ENCODE results near the gene GRM2. TPM values are rescaled to one million over a fixed set of nuclear protein-coding genes. Genes with fewer than 3 reads are reported as not detected.
"Not testable (repeated sequence)": the region's sequence is repeated elsewhere in the genome, so short reads cannot be mapped to it uniquely, and the experiment has no call there.

The GRM2 gene
- total RNA-seq, 1 donor from 2014 or later: 134 TPM

- H3K27ac Mint-ChIP-seq (ENCODE audit: unreplicated experiment): no peak overlapping the region
- peaks cover 1% of the 10 kb centered on the region for H3K9me3 Mint-ChIP-seq (ENCODE audit: unreplicated experiment)
- peaks cover 6% of the 10 kb centered on the region for H3K4me1 Mint-ChIP-seq (ENCODE audit: low read depth, unreplicated experiment)
- no peak for TF ChIP-seq CTCF (IDR thresholded peaks at IDR 0.05; ENCODE audit: partially characterized antibody, unreplicated experiment)
- H3K36me3 Mint-ChIP-seq (ENCODE audit: unreplicated experiment): no peaks in the 10 kb centered on the region
- H3K27me3 Mint-ChIP-seq (ENCODE audit: unreplicated experiment): no peaks in the 10 kb centered on the region
- no peak for DNase-seq
- H3K4me3 Mint-ChIP-seq (ENCODE audit: unreplicated experiment): no peak overlapping the region
These were observed 27.7 kb downstream of the GRM2 start for GRCh38 chr3:51734572-51734907.

GRCh38 chr3:51735039-51735438 is 28.2 kb downstream of the GRM2 start:
- peaks cover 1% of the 10 kb centered on the region for H3K9me3 Mint-ChIP-seq (ENCODE audit: unreplicated experiment)
- no peak for DNase-seq

GRCh38 chr3:51735950-51736349 is 29.1 kb downstream of the GRM2 start:
- no peak for DNase-seq
- no peak overlapping the region for H3K27ac Mint-ChIP-seq (ENCODE audit: unreplicated experiment)
- peaks cover 6% of the 10 kb centered on the region for H3K4me1 Mint-ChIP-seq (ENCODE audit: low read depth, unreplicated experiment)
- H3K4me3 Mint-ChIP-seq (ENCODE audit: unreplicated experiment): no peak overlapping the region
- H3K9me3 Mint-ChIP-seq (ENCODE audit: unreplicated experiment): peaks cover 1% of the 10 kb centered on the region
- H3K36me3 Mint-ChIP-seq (ENCODE audit: unreplicated experiment): peaks cover 10% of the 10 kb centered on the region
- H3K27me3 Mint-ChIP-seq (ENCODE audit: unreplicated experiment): no peaks in the 10 kb centered on the region
- no peak for TF ChIP-seq CTCF (IDR thresholded peaks at IDR 0.05; ENCODE audit: partially characterized antibody, unreplicated experiment)

More at GRCh38 chr3:51735039-51735438, 28.2 kb downstream of the GRM2 start:
- TF ChIP-seq CTCF (IDR thresholded peaks at IDR 0.05; ENCODE audit: partially characterized antibody, unreplicated experiment): no peak
- H3K4me3 Mint-ChIP-seq (ENCODE audit: unreplicated experiment): no peak overlapping the region
- peaks cover 4% of the 10 kb centered on the region for H3K36me3 Mint-ChIP-seq (ENCODE audit: unreplicated experiment)
- no peak overlapping the region for H3K27ac Mint-ChIP-seq (ENCODE audit: unreplicated experiment)
- peaks cover 6% of the 10 kb centered on the region for H3K4me1 Mint-ChIP-seq (ENCODE audit: low read depth, unreplicated experiment)
- no peaks in the 10 kb centered on the region for H3K27me3 Mint-ChIP-seq (ENCODE audit: unreplicated experiment)

DNA sequence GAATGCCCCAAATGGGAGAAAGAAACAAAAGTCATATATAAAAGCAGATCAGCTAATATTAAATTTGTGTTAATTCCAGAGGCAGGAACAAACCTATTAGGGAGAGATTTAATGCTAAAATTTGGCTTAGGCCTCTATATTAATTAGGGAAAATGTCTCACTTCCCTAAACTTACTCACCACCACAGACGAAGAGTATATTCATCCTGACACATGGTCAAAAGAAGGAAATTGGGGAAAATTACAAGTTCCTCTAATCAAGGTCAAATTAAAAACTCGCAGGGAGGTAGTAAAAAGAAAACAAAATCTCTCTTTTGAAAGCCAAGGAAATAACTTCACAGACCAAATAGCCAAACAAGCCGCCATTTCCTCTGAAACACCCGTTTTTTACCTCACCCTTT is 32.2 kb downstream of the GRM2 start:
- Mint-ChIP-seq H3K36me3 (ENCODE audit: unreplicated experiment) (peaks cover 16% of the 10 kb centered on the region), H3K27me3 (ENCODE audit: unreplicated experiment) (no peaks in the 10 kb centered on the region), H3K4me3 (ENCODE audit: unreplicated experiment) (no peak overlapping the region), H3K4me1 (ENCODE audit: low read depth, unreplicated experiment) (peaks cover 8% of the 10 kb centered on the region), H3K27ac (ENCODE audit: unreplicated experiment) (no peak overlapping the region), H3K9me3 (ENCODE audit: unreplicated experiment) (peaks cover 3% of the 10 kb centered on the region)
- DNase-seq: no peak
- no peak for TF ChIP-seq CTCF (IDR thresholded peaks at IDR 0.05; ENCODE audit: partially characterized antibody, unreplicated experiment)

- DNase-seq; H3K4me1 Mint-ChIP-seq (ENCODE audit: low read depth, unreplicated experiment); H3K27ac Mint-ChIP-seq (ENCODE audit: unreplicated experiment); H3K4me3 Mint-ChIP-seq (ENCODE audit: unreplicated experiment); H3K9me3 Mint-ChIP-seq (ENCODE audit: unreplicated experiment); H3K27me3 Mint-ChIP-seq (ENCODE audit: unreplicated experiment): not testable (repeated sequence)
- peaks cover 16% of the 10 kb centered on the region for H3K36me3 Mint-ChIP-seq (ENCODE audit: unreplicated experiment)
These were observed 35.5 kb downstream of the GRM2 start for GRCh38 chr3:51742320-51742719.

GRCh38 chr3:51742978-51743377 is 36.1 kb downstream of the GRM2 start:
- not testable (repeated sequence) for H3K27me3 Mint-ChIP-seq (ENCODE audit: unreplicated experiment); H3K9me3 Mint-ChIP-seq (ENCODE audit: unreplicated experiment); H3K27ac Mint-ChIP-seq (ENCODE audit: unreplicated experiment); DNase-seq; H3K4me3 Mint-ChIP-seq (ENCODE audit: unreplicated experiment); H3K4me1 Mint-ChIP-seq (ENCODE audit: low read depth, unreplicated experiment)
- H3K36me3 Mint-ChIP-seq (ENCODE audit: unreplicated experiment): peaks cover 16% of the 10 kb centered on the region
